SK-N-SH treated with all-trans-retinoic acid at 6 μM for 48 hours (cell line): ENCODE data around the gene IPO7.

ENCODE experiments used
- BACH2 ChIP-seq: fragments of 250-450 bp; sonication (Bioruptor Pico); IDR thresholded peaks from 2 replicates; pipeline ENCODE4 v1.9.0; 2021; ENCODE audit warnings: mild to moderate bottlenecking, borderline replicate concordance
- CREB5 ChIP-seq: fragments of 250-450 bp; sonication (Bioruptor Pico); IDR thresholded peaks from 2 replicates; pipeline ENCODE4 v1.5.1; 2020; ENCODE audit warnings: low read depth, mild to moderate bottlenecking, moderate library complexity
- CSDC2 ChIP-seq: fragments of 250-450 bp; sonication (Bioruptor Pico); IDR thresholded peaks from 2 replicates; pipeline ENCODE4 v1.5.0; 2020; ENCODE audit warnings: mild to moderate bottlenecking, moderate library complexity
- CSRNP3 ChIP-seq: fragments of 250-450 bp; sonication (Bioruptor Pico); IDR thresholded peaks from 2 replicates; pipeline ENCODE4 v1.5.1; 2021; ENCODE audit warnings: mild to moderate bottlenecking, moderate library complexity
- GLIS3 ChIP-seq: fragments of 250-450 bp; sonication (Bioruptor Pico); IDR thresholded peaks from 2 replicates; pipeline ENCODE4 v1.5.0; 2020; ENCODE audit warnings: mild to moderate bottlenecking, moderate library complexity
- ISL1 ChIP-seq: fragments of 250-450 bp; sonication (Bioruptor Pico); IDR thresholded peaks from 2 replicates; pipeline ENCODE4 v2.1.2; 2022; ENCODE audit warnings: mild to moderate bottlenecking, moderate library complexity
- PATZ1 ChIP-seq: fragments of 250-450 bp; sonication (Bioruptor Pico); IDR thresholded peaks from 2 replicates; pipeline ENCODE4 v1.8.0; 2020; ENCODE audit warnings: mild to moderate bottlenecking, moderate library complexity, borderline replicate concordance
- TCF4 ChIP-seq: fragments of 250-450 bp; sonication (Bioruptor Pico); IDR thresholded peaks from 2 replicates; pipeline ENCODE4 v1.8.0; 2021; ENCODE audit warnings: mild to moderate bottlenecking, moderate library complexity, borderline replicate concordance
- ZFP30 ChIP-seq: fragments of 450-650 bp; formaldehyde crosslinking; IDR thresholded peaks from 2 replicates; pipeline ENCODE4 v1.5.0; 2022; ENCODE audit warnings: mild to moderate bottlenecking, moderate library complexity
- ZNF70 ChIP-seq: fragments of 450-650 bp; formaldehyde crosslinking; IDR thresholded peaks from 2 replicates; pipeline ENCODE4 v1.5.0; 2020; ENCODE audit warnings: mild to moderate bottlenecking, moderate library complexity
- ZNF8 ChIP-seq: fragments of 450-650 bp; formaldehyde crosslinking; IDR thresholded peaks from 2 replicates; pipeline ENCODE4 v1.5.0; 2020; ENCODE audit warnings: mild to moderate bottlenecking, moderate library complexity

GRCh38 chr11:9489080-9489765, 104.8 kb downstream of the IPO7 start:
- TF ChIP-seq TCF4 (no peak), ZNF70 (CRISPR knock-in tag) (no peak), ZNF8 (CRISPR knock-in tag) (no peak), ISL1 (no peak), BACH2 (CRISPR knock-in tag) (no peak), CSDC2 (no peak), PATZ1 (no peak), GLIS3 (CRISPR knock-in tag) (no peak), ZFP30 (no peak), CSRNP3 (CRISPR knock-in tag) (no peak), CREB5 (no peak)
